Measurements from ENCODE around the gene SCIMP.

GRCh38 chr17:5209396-5209795, 25.3 kb downstream of the SCIMP start:
- TF ChIP-seq, protein P1, sequence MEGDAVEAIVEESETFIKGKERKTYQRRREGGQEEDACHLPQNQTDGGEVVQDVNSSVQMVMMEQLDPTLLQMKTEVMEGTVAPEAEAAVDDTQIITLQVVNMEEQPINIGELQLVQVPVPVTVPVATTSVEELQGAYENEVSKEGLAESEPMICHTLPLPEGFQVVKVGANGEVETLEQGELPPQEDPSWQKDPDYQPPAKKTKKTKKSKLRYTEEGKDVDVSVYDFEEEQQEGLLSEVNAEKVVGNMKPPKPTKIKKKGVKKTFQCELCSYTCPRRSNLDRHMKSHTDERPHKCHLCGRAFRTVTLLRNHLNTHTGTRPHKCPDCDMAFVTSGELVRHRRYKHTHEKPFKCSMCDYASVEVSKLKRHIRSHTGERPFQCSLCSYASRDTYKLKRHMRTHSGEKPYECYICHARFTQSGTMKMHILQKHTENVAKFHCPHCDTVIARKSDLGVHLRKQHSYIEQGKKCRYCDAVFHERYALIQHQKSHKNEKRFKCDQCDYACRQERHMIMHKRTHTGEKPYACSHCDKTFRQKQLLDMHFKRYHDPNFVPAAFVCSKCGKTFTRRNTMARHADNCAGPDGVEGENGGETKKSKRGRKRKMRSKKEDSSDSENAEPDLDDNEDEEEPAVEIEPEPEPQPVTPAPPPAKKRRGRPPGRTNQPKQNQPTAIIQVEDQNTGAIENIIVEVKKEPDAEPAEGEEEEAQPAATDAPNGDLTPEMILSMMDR (IDR thresholded peaks at IDR 0.05; ENCODE audit: poor library complexity, severe bottlenecking) = no peak
- TF ChIP-seq EP300 (conservative IDR thresholded peaks at IDR 0.05; ENCODE audit: poor library complexity, severe bottlenecking) (no peak), EZH2 (IDR thresholded peaks at IDR 0.05; ENCODE audit: borderline replicate concordance, insufficient read depth, low read length, poor library complexity, severe bottlenecking) (no peak), MXI1 (conservative IDR thresholded peaks at IDR 0.05; ENCODE audit: poor library complexity, severe bottlenecking) (no peak), SMC3 (conservative IDR thresholded peaks at IDR 0.05; ENCODE audit: poor library complexity) (no peak)
- TF ChIP-seq, protein P2, sequence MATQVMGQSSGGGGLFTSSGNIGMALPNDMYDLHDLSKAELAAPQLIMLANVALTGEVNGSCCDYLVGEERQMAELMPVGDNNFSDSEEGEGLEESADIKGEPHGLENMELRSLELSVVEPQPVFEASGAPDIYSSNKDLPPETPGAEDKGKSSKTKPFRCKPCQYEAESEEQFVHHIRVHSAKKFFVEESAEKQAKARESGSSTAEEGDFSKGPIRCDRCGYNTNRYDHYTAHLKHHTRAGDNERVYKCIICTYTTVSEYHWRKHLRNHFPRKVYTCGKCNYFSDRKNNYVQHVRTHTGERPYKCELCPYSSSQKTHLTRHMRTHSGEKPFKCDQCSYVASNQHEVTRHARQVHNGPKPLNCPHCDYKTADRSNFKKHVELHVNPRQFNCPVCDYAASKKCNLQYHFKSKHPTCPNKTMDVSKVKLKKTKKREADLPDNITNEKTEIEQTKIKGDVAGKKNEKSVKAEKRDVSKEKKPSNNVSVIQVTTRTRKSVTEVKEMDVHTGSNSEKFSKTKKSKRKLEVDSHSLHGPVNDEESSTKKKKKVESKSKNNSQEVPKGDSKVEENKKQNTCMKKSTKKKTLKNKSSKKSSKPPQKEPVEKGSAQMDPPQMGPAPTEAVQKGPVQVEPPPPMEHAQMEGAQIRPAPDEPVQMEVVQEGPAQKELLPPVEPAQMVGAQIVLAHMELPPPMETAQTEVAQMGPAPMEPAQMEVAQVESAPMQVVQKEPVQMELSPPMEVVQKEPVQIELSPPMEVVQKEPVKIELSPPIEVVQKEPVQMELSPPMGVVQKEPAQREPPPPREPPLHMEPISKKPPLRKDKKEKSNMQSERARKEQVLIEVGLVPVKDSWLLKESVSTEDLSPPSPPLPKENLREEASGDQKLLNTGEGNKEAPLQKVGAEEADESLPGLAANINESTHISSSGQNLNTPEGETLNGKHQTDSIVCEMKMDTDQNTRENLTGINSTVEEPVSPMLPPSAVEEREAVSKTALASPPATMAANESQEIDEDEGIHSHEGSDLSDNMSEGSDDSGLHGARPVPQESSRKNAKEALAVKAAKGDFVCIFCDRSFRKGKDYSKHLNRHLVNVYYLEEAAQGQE (IDR thresholded peaks at IDR 0.05; ENCODE audit: borderline replicate concordance) = no peak

Data from neural cell (in vitro differentiated cells).